Lower lobe of right lung (tissue), 2 donors: ENCODE data around the gene SLC12A1. TPM values are rescaled to one million over a fixed set of nuclear protein-coding genes. Genes with fewer than 3 reads are reported as not detected.

Source experiments
- ATAC-seq, 2 donors: fragments of 200-7000 bp; cut with Tn5 transposase; one replicate each; pipeline ENCODE4 v1.9.1; 2020 to 2022; ENCODE audit warnings: mild to moderate bottlenecking in 2 of 2, moderate library complexity in 2 of 2
- DNase-seq: peaks from one replicate; pipeline ENCODE4 v3.0.0-alpha.2; 2020
- H3K27ac ChIP-seq: fragments of 200-600 bp; one replicate; pipeline ENCODE4 v1.8.0; 2022
- H3K27me3 ChIP-seq: fragments of 200-600 bp; one replicate; pipeline ENCODE4 v1.8.0; 2022; ENCODE audit warnings: low read depth
- H3K36me3 ChIP-seq: fragments of 200-600 bp; one replicate; pipeline ENCODE4 v1.8.0; 2022; ENCODE audit warnings: mild to moderate bottlenecking
- H3K4me1 ChIP-seq: fragments of 200-600 bp; one replicate; pipeline ENCODE4 v1.8.0; 2022
- H3K4me3 ChIP-seq: fragments of 200-600 bp; one replicate; pipeline ENCODE4 v1.8.0; 2022; ENCODE audit warnings: mild to moderate bottlenecking
- H3K9me3 ChIP-seq: fragments of 200-600 bp; one replicate; pipeline ENCODE4 v1.8.0; 2022
- CTCF ChIP-seq: fragments of 200-600 bp; IDR thresholded peaks from one replicate; pipeline ENCODE4 v1.8.0; 2022; ENCODE audit warnings: antibody characterized with exemption, mild to moderate bottlenecking
- intact Hi-C: fragments of 100-400 bp; cut with DNase I; formaldehyde crosslinking; loops from one replicate; pipeline ENCODE4 v1.11.0; 2022
- total RNA-seq: library from RNA; stranded (reverse); fragmentation: NEBNext Ultra II Directional; extraction: Animal tissue kit (Norgen Biotek cat#: 25700); gene quantifications from one replicate; pipeline ENCODE4 v1.2.1, GENCODE V29; 2021
- donor health status: DM: no; HTN: yes; CAD: no; lungs with severe emphysema.

Gene SLC12A1
- total RNA-seq, 1 donor from 2014 or later = not detected

DNA sequence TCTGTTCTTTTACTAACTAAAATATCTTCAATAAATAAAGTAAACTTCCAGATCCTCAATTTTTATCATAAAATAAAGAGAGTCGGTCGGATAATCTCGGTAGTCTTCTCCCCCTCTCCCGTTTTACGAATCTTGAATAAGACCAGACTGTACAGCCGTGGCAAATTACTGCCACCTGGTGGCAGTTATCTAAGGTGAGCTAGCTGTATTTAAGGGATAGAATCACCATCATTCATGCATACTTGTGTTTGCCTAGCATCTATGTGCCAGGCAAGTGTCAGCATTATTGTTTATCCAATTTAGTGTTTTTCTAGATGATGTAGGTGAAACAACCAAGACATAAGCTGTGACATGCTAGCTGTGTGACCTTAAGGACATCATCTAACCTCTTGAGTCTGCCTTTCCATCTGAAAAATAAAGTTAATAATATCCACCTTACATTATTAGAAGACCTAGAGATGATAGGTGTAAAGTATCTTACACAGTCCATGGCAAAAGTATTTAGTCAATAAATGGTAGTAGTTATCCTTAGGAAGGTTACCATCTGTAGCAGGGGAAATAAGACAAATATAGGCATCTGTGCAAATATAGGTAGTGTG lies 146.5 kb downstream of the SLC12A1 start:
- no peak for DNase-seq
- H3K9me3 ChIP-seq = no peaks in the 10 kb centered on the region
- no peaks in the 10 kb centered on the region for H3K27me3 ChIP-seq
- no peak overlapping the region for H3K27ac ChIP-seq
- intact Hi-C loops = no loop called here
- peak; percentile 73 to 81 for ATAC-seq
- H3K36me3 ChIP-seq = no peaks in the 10 kb centered on the region
- H3K4me1 ChIP-seq = no peaks in the 10 kb centered on the region
- no peak overlapping the region for H3K4me3 ChIP-seq
- peak; percentile 78 for TF ChIP-seq CTCF

Other genes with a start within 250 kb of the SLC12A1 start
- not detected for gene SLC24A5, start 85.3 kb upstream of the SLC12A1 start, total RNA-seq
- 18.8 TPM for gene MYEF2, start 28.0 kb upstream of the SLC12A1 start, total RNA-seq
- gene CTXN2, start 14.6 kb upstream of the SLC12A1 start, total RNA-seq = not detected
- 100 TPM for gene DUT, start 125.1 kb downstream of the SLC12A1 start, total RNA-seq